GM21737 (cell line): ENCODE data around the gene HMGN5.

ENCODE experiments used
- ATAC-seq: cut with Tn5 transposase; IDR thresholded peaks from one replicate; pipeline ENCODE4 v1.9.1; 2021; ENCODE audit warnings: mild to moderate bottlenecking, moderate library complexity; ENCODE audit not compliant: unreplicated experiment

The HMGN5 gene

GRCh38 chrX:81201671-81202455, at the start of gene HMGN5, which contains the start of gene SH3BGRL:
TSS of gene HMGN5 (minus strand) at chrX:81201913. CDS start at chrX:81121549, 80,364 bp downstream.
TSS of gene SH3BGRL (plus strand) at chrX:81202102. CDS start at chrX:81202201, 99 bp downstream.
- ATAC-seq, result peak; percentile 97

- no peak for ATAC-seq
Measured at GRCh38 chrX:81241753-81242152, 40.0 kb upstream of the HMGN5 start.

- no peak for ATAC-seq
Measured at GRCh38 chrX:81240701-81241331, 39.1 kb upstream of the HMGN5 start.

GRCh38 chrX:81238166-81238565, 36.5 kb upstream of the HMGN5 start:
- ATAC-seq, result no peak

- ATAC-seq, result no peak
Measured at GRCh38 chrX:81237516-81237915, 35.8 kb upstream of the HMGN5 start.

- ATAC-seq, result no peak
Measured at GRCh38 chrX:81232218-81232617, 30.5 kb upstream of the HMGN5 start.

- no peak for ATAC-seq
Measured at GRCh38 chrX:81231476-81231875, 29.8 kb upstream of the HMGN5 start.

GRCh38 chrX:81229901-81230300, 28.2 kb upstream of the HMGN5 start:
- ATAC-seq, result no peak

- ATAC-seq, result no peak
Measured at GRCh38 chrX:81229229-81229628, 27.5 kb upstream of the HMGN5 start.

GRCh38 chrX:81215685-81216084, 14.0 kb upstream of the HMGN5 start:
- ATAC-seq, result no peak

GRCh38 chrX:81208916-81209315, 7.2 kb upstream of the HMGN5 start:
- no peak for ATAC-seq

- ATAC-seq, result no peak
Measured at GRCh38 chrX:81206476-81206875, 4.8 kb upstream of the HMGN5 start.

GRCh38 chrX:81205551-81205950, 3.8 kb upstream of the HMGN5 start:
- ATAC-seq, result no peak

GRCh38 chrX:81202943-81203342, 1.2 kb upstream of the HMGN5 start:
- ATAC-seq, result no peak

GRCh38 chrX:81202456-81202819, 725 bp upstream of the HMGN5 start:
- no peak for ATAC-seq

- no peak for ATAC-seq
Measured at GRCh38 chrX:81201071-81201470, 642 bp downstream of the HMGN5 start.

GRCh38 chrX:81195712-81196111, 6.0 kb downstream of the HMGN5 start:
- peak; percentile 80 for ATAC-seq

- ATAC-seq, result no peak
Measured at GRCh38 chrX:81195259-81195658, 6.5 kb downstream of the HMGN5 start.

GRCh38 chrX:81174286-81174685, 27.4 kb downstream of the HMGN5 start:
- no peak for ATAC-seq

GRCh38 chrX:81168391-81168790, 33.3 kb downstream of the HMGN5 start:
- ATAC-seq, result no peak

- peak; percentile 98 for ATAC-seq
Measured at GRCh38 chrX:81121513-81122363, 80.0 kb downstream of the HMGN5 start.
